Motor neuron (in vitro differentiated cells): ENCODE measurements around the gene ENOX1. TPM values are rescaled to one million over a fixed set of nuclear protein-coding genes. Genes with fewer than 3 reads are reported as not detected.
"Not testable (repeated sequence)": the region's sequence is repeated elsewhere in the genome, so short reads cannot be mapped to it uniquely, and the experiment has no call there.

Experiments
- ATAC-seq, 8 experiments: fragments of 200-7000 bp; cut with Tn5 transposase; replicated peaks in 6 of 8; 2 replicates each; pipeline ENCODE4 v1.8.0; 2021; ENCODE audit warnings: mild to moderate bottlenecking in 8 of 8, moderate library complexity in 8 of 8
- H3K27ac ChIP-seq, 2 donors: fragments of 250-450 bp; sonication (Bioruptor Pico); 2 replicates each; pipeline ENCODE4 v1.9.0; 2021; ENCODE audit warnings: antibody characterized with exemption in 2 of 2, mild to moderate bottlenecking in 2 of 2, moderate library complexity in 1 of 2
- H3K4me1 ChIP-seq, 2 donors: fragments of 250-450 bp; sonication (Bioruptor Pico); replicated peaks in 1 of 2; 2 replicates each; pipeline ENCODE4 v1.6.1; 2021; ENCODE audit warnings: antibody characterized with exemption in 2 of 2, mild to moderate bottlenecking in 2 of 2, moderate library complexity in 1 of 2
- H3K4me3 ChIP-seq, 5 donors: fragments of 250-450 bp; sonication (Bioruptor Pico); 2 replicates each; pipeline ENCODE4 v1.9.0; 2021; ENCODE audit warnings: antibody characterized with exemption in 5 of 5, mild to moderate bottlenecking in 5 of 5, moderate library complexity in 4 of 5
- WGBS, 10 experiments: fragments of 450-650 bp; shearing (Covaris generic); methylation state at CpG; one replicate each; pipeline ENCODE4 v1.0.0; 2022; 5-methylcytosine and 5-hydroxymethylcytosine counted together
- in situ Hi-C, 9 experiments: fragments of 400-800 bp; cut with MboI; loops; one replicate each; pipeline ENCODE4 v1.15.0; 2021; ENCODE audit warnings: low sequenced_read_pairs in 9 of 9, low pct_unique_long_range_greater_than_20kb in 2 of 9; ENCODE audit not compliant: unreplicated experiment in 9 of 9
- total RNA-seq, 8 experiments: library from RNA; unstranded; fragments of 300-600 nt; gene quantifications; 2 replicates each; pipeline versions ENCODE4 v1.2.3 to v1.2.4, GENCODE V29; 2022

ENOX1 gene
- total RNA-seq, 8 experiments from 2014 or later = 5.6 to 19.0 (median 11.8) TPM

GRCh38 chr13:43433691-43434141 lies 353.1 kb downstream of the ENOX1 start:
- in situ Hi-C loops = no loop called here
- ATAC-seq = peak in 1 of 8 experiments; percentile 36
- H3K4me3 ChIP-seq = no peak overlapping the region
- H3K4me1 ChIP-seq = no peaks in the 10 kb centered on the region
- no peak overlapping the region for H3K27ac ChIP-seq
- WGBS, 10 experiments = 71 to 100% (median 90%) methylated on average over 1 of the region's 1 CpG; no CpG with 5 or more reads in 4 of the 10 experiments

GRCh38 chr13:43432958-43433357 lies 353.8 kb downstream of the ENOX1 start:
- no peak for ATAC-seq
- 50 to 100% (median 82%) methylated on average over 1 to 5 of the region's 5 CpGs for WGBS, 10 experiments
- H3K4me3 ChIP-seq = no peak overlapping the region
- no peaks in the 10 kb centered on the region for H3K4me1 ChIP-seq
- in situ Hi-C loops = no loop called here
- H3K27ac ChIP-seq = no peak overlapping the region

- H3K4me3 ChIP-seq = no peak overlapping the region
- in situ Hi-C loops = no loop called here
- no peak overlapping the region for H3K27ac ChIP-seq
- 19 to 97% (median 67%) methylated on average over 2 to 8 of the region's 8 CpGs; no CpG with 5 or more reads in 2 of the 10 experiments for WGBS, 10 experiments
- peak in 3 of 8 experiments; percentile 64 to 78 (median 78) for ATAC-seq
- no peaks in the 10 kb centered on the region for H3K4me1 ChIP-seq
Measured at GRCh38 chr13:43431841-43432240, 354.9 kb downstream of the ENOX1 start.

GRCh38 chr13:43431290-43431716 lies 355.5 kb downstream of the ENOX1 start:
- no peaks in the 10 kb centered on the region for H3K4me1 ChIP-seq
- H3K27ac ChIP-seq = no peak overlapping the region
- 50 to 100% (median 90%) methylated on average over 2 to 4 of the region's 4 CpGs; no CpG with 5 or more reads in 1 of the 10 experiments for WGBS, 10 experiments
- no peak overlapping the region for H3K4me3 ChIP-seq
- in situ Hi-C loops = no loop called here
- ATAC-seq = peak in 3 of 8 experiments; percentile 17 to 85 (median 29)

- 18 to 90% (median 52%) methylated on average over 1 to 7 of the region's 8 CpGs; no CpG with 5 or more reads in 1 of the 10 experiments for WGBS, 10 experiments
- Histone ChIP-seq H3K27ac (no peak overlapping the region), H3K4me1 (peaks cover 11 to 18% of the 10 kb centered on the region in 2 donors), H3K4me3 (no peak overlapping the region)
- in situ Hi-C loops = no loop called here
- ATAC-seq = peak in 1 of 8 experiments; percentile 7
Measured at GRCh38 chr13:43428545-43429296, 358.1 kb downstream of the ENOX1 start.

GRCh38 chr13:43426355-43426754 lies 360.4 kb downstream of the ENOX1 start:
- peaks cover 13 to 32% of the 10 kb centered on the region in 2 donors for H3K4me1 ChIP-seq
- WGBS, 10 experiments = 50 to 100% (median 83%) methylated on average over 2 to 4 of the region's 4 CpGs
- no peak overlapping the region for H3K27ac ChIP-seq
- no peak overlapping the region for H3K4me3 ChIP-seq
- ATAC-seq = no peak
- in situ Hi-C loops = no loop called here

- no peak overlapping the region for H3K4me3 ChIP-seq
- in situ Hi-C loops = no loop called here
- no peak overlapping the region for H3K27ac ChIP-seq
- WGBS, 10 experiments = 0 to 29% (median 14%) methylated on average over 1 of the region's 1 CpG; no CpG with 5 or more reads in 5 of the 10 experiments
- H3K4me1 ChIP-seq = peaks cover 13 to 32% of the 10 kb centered on the region in 2 donors
- ATAC-seq = peak in 3 of 8 experiments; percentile 65 to 76 (median 74)
Measured at GRCh38 chr13:43425234-43425633, 361.5 kb downstream of the ENOX1 start.

GRCh38 chr13:43424412-43424811 lies 362.4 kb downstream of the ENOX1 start:
- ATAC-seq = peak; percentile 77 to 96 (median 86)
- Histone ChIP-seq H3K27ac (no peak overlapping the region), H3K4me3 (no peak overlapping the region), H3K4me1 (peaks cover 13 to 32% of the 10 kb centered on the region in 2 donors)
- 0 to 61% (median 38%) methylated on average over 1 to 3 of the region's 3 CpGs; no CpG with 5 or more reads in 6 of the 10 experiments for WGBS, 10 experiments
- in situ Hi-C loops = no loop called here

- in situ Hi-C loops = no loop called here
- H3K4me3 ChIP-seq = no peak overlapping the region
- H3K27ac ChIP-seq = no peak overlapping the region
- peaks cover 13 to 32% of the 10 kb centered on the region in 2 donors for H3K4me1 ChIP-seq
- ATAC-seq = peak in 5 of 8 experiments; percentile 9 to 79 (median 65)
Measured at GRCh38 chr13:43422116-43422515, 364.7 kb downstream of the ENOX1 start.

- H3K4me3 ChIP-seq, in situ Hi-C loops, H3K4me1 ChIP-seq, H3K27ac ChIP-seq, ATAC-seq: not testable (repeated sequence)
- WGBS, 10 experiments = no CpG with 5 or more reads among the region's 22 CpGs
Measured at GRCh38 chr13:43416842-43417241, 369.9 kb downstream of the ENOX1 start.

GRCh38 chr13:43416408-43416807 lies 370.4 kb downstream of the ENOX1 start:
- in situ Hi-C loops, H3K4me1 ChIP-seq, H3K4me3 ChIP-seq, H3K27ac ChIP-seq, ATAC-seq: not testable (repeated sequence)
- WGBS, 10 experiments = no CpG with 5 or more reads among the region's 21 CpGs

- WGBS, 10 experiments = no CpG with 5 or more reads among the region's 33 CpGs
Measured at GRCh38 chr13:43415903-43416391, 370.8 kb downstream of the ENOX1 start.

GRCh38 chr13:43414111-43414510 lies 372.7 kb downstream of the ENOX1 start:
- ATAC-seq = no peak
- Histone ChIP-seq H3K4me1 (no peaks in the 10 kb centered on the region), H3K27ac (no peak overlapping the region), H3K4me3 (no peak overlapping the region)
- in situ Hi-C loops = no loop called here

More at GRCh38 chr13:43415903-43416391, 370.8 kb downstream of the ENOX1 start:
- in situ Hi-C loops, H3K4me3 ChIP-seq, H3K27ac ChIP-seq, ATAC-seq, H3K4me1 ChIP-seq: not testable (repeated sequence)
